Measurements from ENCODE around the gene MTHFS. TPM values are rescaled to one million over a fixed set of nuclear protein-coding genes. Genes with fewer than 3 reads are reported as not detected.
A peak's percentile ranks its signal among the peaks of the same experiment; 100 is the strongest.

The MTHFS gene
- total RNA-seq, 1 experiment from 2014 or later, result 27.1 TPM

DNA sequence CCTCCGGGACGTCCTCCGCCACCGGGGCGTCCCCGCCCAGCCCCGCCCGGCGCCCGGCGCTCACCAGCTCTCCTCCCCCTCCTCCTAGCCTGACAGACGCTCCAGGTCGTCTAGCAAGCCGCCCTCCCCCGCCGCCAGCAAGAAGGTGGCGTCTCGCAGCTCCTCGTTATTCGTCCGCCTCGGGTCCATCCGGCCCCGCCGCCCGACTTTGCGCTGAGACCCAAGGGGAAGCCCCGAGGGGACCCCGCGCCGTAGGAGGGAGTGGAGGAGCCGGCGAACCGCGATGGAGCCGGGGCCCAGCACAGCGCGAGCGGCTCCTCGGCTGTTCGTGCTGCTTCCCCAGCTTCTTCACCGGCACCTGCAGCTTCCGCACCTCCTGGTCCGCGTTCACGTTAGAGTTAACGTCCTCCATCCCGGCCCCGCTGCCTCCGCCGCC lies 26.3 kb upstream of the MTHFS start:
- TF ChIP-seq EZH2 (IDR thresholded peaks at IDR 0.05; ENCODE audit: low read depth), result no peak
- TF ChIP-seq, protein P1, sequence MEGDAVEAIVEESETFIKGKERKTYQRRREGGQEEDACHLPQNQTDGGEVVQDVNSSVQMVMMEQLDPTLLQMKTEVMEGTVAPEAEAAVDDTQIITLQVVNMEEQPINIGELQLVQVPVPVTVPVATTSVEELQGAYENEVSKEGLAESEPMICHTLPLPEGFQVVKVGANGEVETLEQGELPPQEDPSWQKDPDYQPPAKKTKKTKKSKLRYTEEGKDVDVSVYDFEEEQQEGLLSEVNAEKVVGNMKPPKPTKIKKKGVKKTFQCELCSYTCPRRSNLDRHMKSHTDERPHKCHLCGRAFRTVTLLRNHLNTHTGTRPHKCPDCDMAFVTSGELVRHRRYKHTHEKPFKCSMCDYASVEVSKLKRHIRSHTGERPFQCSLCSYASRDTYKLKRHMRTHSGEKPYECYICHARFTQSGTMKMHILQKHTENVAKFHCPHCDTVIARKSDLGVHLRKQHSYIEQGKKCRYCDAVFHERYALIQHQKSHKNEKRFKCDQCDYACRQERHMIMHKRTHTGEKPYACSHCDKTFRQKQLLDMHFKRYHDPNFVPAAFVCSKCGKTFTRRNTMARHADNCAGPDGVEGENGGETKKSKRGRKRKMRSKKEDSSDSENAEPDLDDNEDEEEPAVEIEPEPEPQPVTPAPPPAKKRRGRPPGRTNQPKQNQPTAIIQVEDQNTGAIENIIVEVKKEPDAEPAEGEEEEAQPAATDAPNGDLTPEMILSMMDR (conservative IDR thresholded peaks at IDR 0.05), result no peak
- Histone ChIP-seq H2AFZ (peak overlapping the region; percentile 91), H3K9me2 (ENCODE audit: insufficient read depth) (no peaks in the 10 kb centered on the region), H3K4me2 (peak overlapping the region; percentile 75), H3K27me3 (ENCODE audit: insufficient read depth, low read depth) (no peaks in the 10 kb centered on the region), H3F3A (ENCODE audit: insufficient read depth, low read depth) (peaks cover 8% of the 10 kb centered on the region), H4K20me1 (ENCODE audit: insufficient read depth) (no peaks in the 10 kb centered on the region), H3K4me1 (replicated peaks; ENCODE audit: insufficient read depth) (0 out of 2 replicates have a peak, but pooled peaks cover 8% of the 10 kb centered on the region), H3K4me3 (peak overlapping the region; percentile 75), H3K27ac (peak overlapping the region; percentile 67), H3K36me3 (ENCODE audit: low read depth) (peaks cover 20% of the 10 kb centered on the region), H3K9me3 (ENCODE audit: insufficient read depth, low read depth) (peaks cover 17% of the 10 kb centered on the region), H3K79me2 (ENCODE audit: low read depth) (peaks cover 27% of the 10 kb centered on the region)
- BruUV-seq (replicated peaks), result no TSS peak
- intact Hi-C loops (cut with micrococcal nuclease; ENCODE audit: unreplicated experiment), result loop anchor here (1.0 to 2.0 kb wide), 3 partner anchors 26 to 230 kb away; partner anchors contain the start of genes FAH, MTHFS and ZFAND6
- CTCF ChIA-PET, result no interaction called here
- DNase-seq, result peak; percentile 39 to 58
- POLR2A ChIA-PET (ENCODE audit: unreplicated experiment), result interaction anchor here (0.6 to 0.7 kb wide), 10 partner anchors 11 to 681 kb away, joined by 3 to 12 read pairs (median 4); no protein-coding TSS in a partner anchor

DNA sequence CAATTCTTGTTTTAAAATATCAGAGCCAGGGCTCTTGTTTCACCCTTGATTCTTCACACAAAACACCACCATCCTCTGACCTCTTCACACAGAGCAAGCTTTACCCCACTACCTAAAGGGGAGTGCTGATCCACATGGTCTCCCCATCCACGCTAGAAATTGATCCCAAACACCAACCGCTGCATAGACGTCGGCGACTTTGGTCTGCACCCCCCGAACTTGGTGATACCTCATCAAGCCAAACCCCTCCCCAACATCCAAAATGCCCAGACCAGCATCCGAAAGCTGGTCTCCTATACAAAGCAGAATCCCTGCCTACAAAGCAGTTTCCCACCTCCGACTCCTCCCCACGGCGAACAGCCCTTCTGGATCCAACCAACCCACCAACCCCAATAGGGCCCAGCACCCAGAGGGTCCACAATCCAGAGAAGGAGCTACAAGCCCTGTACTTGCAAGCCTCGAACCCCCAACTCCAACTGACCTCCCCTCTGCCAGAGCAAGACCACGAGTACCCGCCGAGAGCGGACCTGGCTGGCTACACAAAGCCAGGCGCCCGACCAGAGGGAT lies 25.8 kb upstream of the MTHFS start:
- DNase-seq, result peak in 1 of 2 experiments; percentile 26
- ChIA-PET POLR2A (ENCODE audit: unreplicated experiment) (interaction anchor here (0.6 to 0.8 kb wide), 3 partner anchors 27 to 111 kb away, joined by 3 to 12 read pairs (median 5); no protein-coding TSS in a partner anchor), CTCF (no interaction called here)
- peaks cover 27% of the 10 kb centered on the region for H3K79me2 ChIP-seq (ENCODE audit: low read depth)
- peak overlapping the region; percentile 67 for H3K27ac ChIP-seq
- no peaks in the 10 kb centered on the region for H3K9me2 ChIP-seq (ENCODE audit: insufficient read depth)
- no peaks in the 10 kb centered on the region for H4K20me1 ChIP-seq (ENCODE audit: insufficient read depth)
- H3F3A ChIP-seq (ENCODE audit: insufficient read depth, low read depth), result peaks cover 8% of the 10 kb centered on the region
- peak overlapping the region; percentile 75 for H3K4me3 ChIP-seq
- H3K27me3 ChIP-seq (ENCODE audit: insufficient read depth, low read depth), result no peaks in the 10 kb centered on the region
- H3K9me3 ChIP-seq (ENCODE audit: insufficient read depth, low read depth), result peaks cover 21% of the 10 kb centered on the region
- TF ChIP-seq EZH2 (IDR thresholded peaks at IDR 0.05; ENCODE audit: low read depth), result no peak
- TF ChIP-seq, protein P1 (conservative IDR thresholded peaks at IDR 0.05), result no peak
- no TSS peak for BruUV-seq (replicated peaks)
- peaks cover 23% of the 10 kb centered on the region for H3K36me3 ChIP-seq (ENCODE audit: low read depth)
- intact Hi-C loops (cut with micrococcal nuclease; ENCODE audit: unreplicated experiment), result loop anchor here (1.0 to 2.0 kb wide), 3 partner anchors 25 to 230 kb away; partner anchors contain the start of genes FAH, MTHFS and ZFAND6
- H2AFZ ChIP-seq, result peak overlapping the region; percentile 91
- H3K4me1 ChIP-seq (replicated peaks; ENCODE audit: insufficient read depth), result 0 out of 2 replicates have a peak, but pooled peaks cover 8% of the 10 kb centered on the region
- H3K4me2 ChIP-seq, result peak overlapping the region; percentile 75

DNA sequence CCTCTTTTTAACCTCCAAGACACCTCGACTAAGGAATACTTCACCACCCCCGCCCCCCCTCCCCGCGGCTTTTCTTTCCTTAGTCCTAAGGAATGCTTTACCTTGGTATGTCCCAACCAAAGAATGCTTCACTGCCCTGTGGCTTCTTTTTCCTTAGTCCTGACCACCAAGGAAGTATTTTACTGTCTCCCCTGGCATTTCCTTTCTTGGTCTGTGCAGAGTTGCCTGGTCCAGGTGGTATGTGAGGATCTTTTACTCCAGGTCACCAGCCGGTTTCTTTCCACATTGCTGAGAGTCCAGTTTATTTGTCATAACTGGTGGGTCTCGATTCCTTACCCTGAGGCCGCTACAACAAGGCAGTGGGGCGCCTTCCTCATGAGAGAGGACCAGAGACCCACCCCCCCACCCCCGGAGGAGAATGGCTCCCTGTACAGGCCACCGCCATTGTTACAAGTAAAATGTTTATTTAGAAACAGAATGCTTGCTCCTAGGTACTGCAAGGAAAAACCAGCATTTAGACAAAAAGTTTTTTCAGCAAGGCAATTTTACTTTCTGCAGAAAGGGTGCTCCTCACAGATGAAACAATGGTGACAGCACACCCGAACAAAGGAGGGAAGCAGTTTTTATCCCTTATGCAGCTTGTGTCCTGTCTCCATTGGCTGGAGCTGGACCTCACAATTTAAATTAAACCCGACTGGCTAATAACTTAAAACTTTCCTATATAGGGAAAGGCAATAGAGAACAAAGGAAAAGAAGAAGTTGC lies 23.1 kb upstream of the MTHFS start:
- H3K4me3 ChIP-seq, result no peak overlapping the region
- no peaks in the 10 kb centered on the region for H3K27me3 ChIP-seq (ENCODE audit: insufficient read depth, low read depth)
- no peak overlapping the region for H2AFZ ChIP-seq
- DNase-seq, result peak in 1 of 2 experiments; percentile 34
- POLR2A ChIA-PET (ENCODE audit: unreplicated experiment), result no interaction called here
- H3K79me2 ChIP-seq (ENCODE audit: low read depth), result peaks cover 27% of the 10 kb centered on the region
- H3K9me3 ChIP-seq (ENCODE audit: insufficient read depth, low read depth), result peaks cover 41% of the 10 kb centered on the region
- H3F3A ChIP-seq (ENCODE audit: insufficient read depth, low read depth), result peaks cover 8% of the 10 kb centered on the region
- 0 out of 2 replicates have a peak, but pooled peaks cover 8% of the 10 kb centered on the region for H3K4me1 ChIP-seq (replicated peaks; ENCODE audit: insufficient read depth)
- no TSS peak for BruUV-seq (replicated peaks)
- CTCF ChIA-PET, result interaction anchor here (0.5 kb wide), 1 partner anchor 1714 kb away, joined by 3 read pairs; no protein-coding TSS in a partner anchor
- TF ChIP-seq, protein P1 (conservative IDR thresholded peaks at IDR 0.05), result no peak
- TF ChIP-seq EZH2 (IDR thresholded peaks at IDR 0.05; ENCODE audit: low read depth), result no peak
- no peak overlapping the region for H3K4me2 ChIP-seq
- intact Hi-C loops (cut with micrococcal nuclease; ENCODE audit: unreplicated experiment), result no loop called here
- peaks cover 33% of the 10 kb centered on the region for H3K36me3 ChIP-seq (ENCODE audit: low read depth)
- H3K9me2 ChIP-seq (ENCODE audit: insufficient read depth), result no peaks in the 10 kb centered on the region
- H3K27ac ChIP-seq, result no peak overlapping the region
- H4K20me1 ChIP-seq (ENCODE audit: insufficient read depth), result no peaks in the 10 kb centered on the region

Measured in PC-9 (cell line).